SIG-M5 treated with dmso at 0.1 percent for 504 hours (cell line): ENCODE measurements around the gene PTGER1.
"Not testable (repeated sequence)": the region's sequence is repeated elsewhere in the genome, so short reads cannot be mapped to it uniquely, and the experiment has no call there.

Experiments used
- DNase-seq: peaks from one replicate; lab custom pipeline; 2025; ENCODE audit not compliant: unreplicated experiment; lab: John Stamatoyannopoulos, UW

The PTGER1 gene

GRCh38 chr19:14476327-14476672 is 1.1 kb upstream of the PTGER1 start:
- no peak for DNase-seq

- no peak for DNase-seq
Measured at GRCh38 chr19:14474827-14475226, 327 bp downstream of the PTGER1 start.

GRCh38 chr19:14473978-14474578 is 1.1 kb downstream of the PTGER1 start:
- no peak for DNase-seq

- no peak for DNase-seq
Measured at GRCh38 chr19:14473073-14473977, 1.8 kb downstream of the PTGER1 start.

- peak; percentile 17 for DNase-seq
Measured at GRCh38 chr19:14472202-14472938, 2.8 kb downstream of the PTGER1 start.

- no peak for DNase-seq
Measured at GRCh38 chr19:14471436-14472187, 3.5 kb downstream of the PTGER1 start.

GRCh38 chr19:14470031-14470876 is 4.9 kb downstream of the PTGER1 start:
- no peak for DNase-seq

- DNase-seq = no peak
Measured at GRCh38 chr19:14467816-14468215, 7.3 kb downstream of the PTGER1 start.

- DNase-seq = no peak
Measured at GRCh38 chr19:14467391-14467790, 7.8 kb downstream of the PTGER1 start.

- no peak for DNase-seq
Measured at GRCh38 chr19:14463747-14464146, 11.4 kb downstream of the PTGER1 start.

GRCh38 chr19:14462401-14462800 is 12.8 kb downstream of the PTGER1 start:
- DNase-seq = peak; percentile 10

GRCh38 chr19:14460935-14461334 is 14.2 kb downstream of the PTGER1 start:
- no peak for DNase-seq

GRCh38 chr19:14459703-14460102 is 15.5 kb downstream of the PTGER1 start:
- DNase-seq = no peak

- DNase-seq = not testable (repeated sequence)
Measured at GRCh38 chr19:14452303-14452702, 22.9 kb downstream of the PTGER1 start.

GRCh38 chr19:14450876-14451275 is 24.3 kb downstream of the PTGER1 start:
- DNase-seq = no peak

- peak; percentile 23 for DNase-seq
Measured at GRCh38 chr19:14450168-14450874, 24.8 kb downstream of the PTGER1 start.

GRCh38 chr19:14449321-14449720 is 25.8 kb downstream of the PTGER1 start:
- DNase-seq = no peak

- DNase-seq = no peak
Measured at GRCh38 chr19:14446336-14447036, 28.7 kb downstream of the PTGER1 start.

- no peak for DNase-seq
Measured at GRCh38 chr19:14443632-14444216, 31.4 kb downstream of the PTGER1 start.
